Pancreas (tissue), 10 donors: ENCODE measurements around the gene SNX18. TPM values are rescaled to one million over a fixed set of nuclear protein-coding genes. Genes with fewer than 3 reads are reported as not detected.

Experiments
- ATAC-seq, 4 donors: fragments of 200-7000 bp; cut with Tn5 transposase; one replicate each; pipeline versions ENCODE4 v1.8.0 to v1.9.1; 2020; ENCODE audit warnings: mild to moderate bottlenecking in 4 of 4, moderate library complexity in 4 of 4
- DNase-seq, 6 donors: peaks; one replicate each; pipeline ENCODE4 v3.0.0-alpha.2; 2020
- FAIRE-seq: peaks from 2 replicates; lab custom pipeline; 2012; peaks lifted over from hg19 to GRCh38; lab: Jason Lieb, UNC
- H3K27ac ChIP-seq, 4 donors: fragments of 200-600 bp; sonication (generic); 1 replicate in 3 of 4; 2 replicates in 1 of 4; pipeline versions ENCODE4 v1.5.0 to v1.8.0; 2020
- H3K27me3 ChIP-seq, 4 donors: fragments of 200-600 bp; one replicate each; pipeline ENCODE4 v1.8.0; 2021
- H3K36me3 ChIP-seq, 3 donors: fragments of 200-600 bp; sonication (generic) in 1 of 3; one replicate each; pipeline versions ENCODE4 v1.5.0 to v1.8.0; 2020 to 2021
- H3K4me1 ChIP-seq, 3 donors: fragments of 200-600 bp; one replicate each; pipeline ENCODE4 v1.8.0; 2021
- H3K4me3 ChIP-seq, 4 donors: fragments of 200-600 bp; sonication (generic) in 2 of 4; one replicate each; pipeline versions ENCODE4 v1.5.0 to v1.8.0; 2020 to 2021
- H3K9me3 ChIP-seq, 4 donors: fragments of 200-600 bp; one replicate each; pipeline ENCODE4 v1.8.0; 2021
- WGBS, 2 donors: extraction: QIAGEN DNeasy Blood & Tissue Kit; methylation state at CpG; one replicate each; pipeline ENCODE4 v1.1.7; 2013; 5-methylcytosine and 5-hydroxymethylcytosine counted together
- intact Hi-C, 3 donors: fragments of 100-400 bp; cut with DNase I; formaldehyde crosslinking; loops; one replicate each; pipeline versions ENCODE4 v1.11.1 to v1.14.2; 2022
- polyA plus RNA-seq, 2 donors: library from polyadenylated mRNA; stranded (reverse); fragments of 200-250 nt; gene quantifications; one replicate each; pipeline ENCODE4 v1.2.3, GENCODE V29; 2013
- total RNA-seq, 6 donors: library from RNA; stranded (reverse); fragmentation: NEBNext Ultra II Directional in 4 of 6; extraction: Animal tissue kit (Norgen Biotek cat#: 25700) in 4 of 6; gene quantifications; one replicate each; pipeline versions ENCODE4 v1.2.1 to v1.2.4, GENCODE V29; 2021 to 2023
- TF ChIP-seq, protein P1 (sequence below), 4 donors: fragments of 200-600 bp; sonication (generic) in 3 of 4; IDR thresholded peaks; one replicate each; pipeline versions ENCODE4 v1.5.0 to v1.8.0; 2021; ENCODE audit warnings: antibody characterized with exemption in 4 of 4
- donor health status: healthy with polysubstance abuse.
- donor health status: DM: no; HTN: no; CAD: no; lungs with moderate emphysema.
- donor health status: DM: no; HTN: no; CAD: no.
- donor health status: control.
- donor health status: control.
- donor health status: Bipolar disorder and iron deficiency.
- donor health status: DM: yes; HTN: yes; CAD: no.
- donor health status: DM: no; HTN: no; CAD: no.
- donor health status: DM: no; HTN: no; CAD: no.
- donor health status: DM: yes; HTN: yes; CAD: no.

Gene SNX18
- total and polyA plus RNA-seq, 8 donors: 2.9 to 20.0 (median 12.1) TPM

DNA sequence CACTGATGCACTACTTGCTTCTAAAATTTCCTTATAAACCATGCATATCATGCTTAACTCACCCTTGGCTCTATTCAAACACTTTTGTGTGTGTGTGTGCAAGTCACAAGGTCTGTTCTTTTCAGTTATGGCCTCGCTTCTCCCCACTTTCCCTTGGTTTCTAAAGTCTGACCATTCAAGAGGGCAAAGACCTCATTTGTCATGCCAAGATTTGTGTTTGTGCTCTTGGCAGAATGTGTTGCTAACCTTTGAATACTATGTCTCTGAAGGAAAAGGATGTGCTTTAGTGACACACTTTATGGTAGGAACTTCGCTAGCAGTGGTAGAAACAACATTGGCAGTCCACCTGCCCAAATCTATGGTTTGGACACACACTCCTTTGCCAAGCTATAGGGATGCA is 50.4 kb downstream of the SNX18 start:
- no peak for DNase-seq
- no peak overlapping the region for H3K27ac ChIP-seq
- no peak for ATAC-seq
- intact Hi-C loops: no loop called here
- 95 to 100% methylated on average over 2 of the region's 2 CpGs for WGBS, 2 donors
- H3K27me3 ChIP-seq: no peaks in the 10 kb centered on the region
- FAIRE-seq: no peak
- TF ChIP-seq, protein P1, sequence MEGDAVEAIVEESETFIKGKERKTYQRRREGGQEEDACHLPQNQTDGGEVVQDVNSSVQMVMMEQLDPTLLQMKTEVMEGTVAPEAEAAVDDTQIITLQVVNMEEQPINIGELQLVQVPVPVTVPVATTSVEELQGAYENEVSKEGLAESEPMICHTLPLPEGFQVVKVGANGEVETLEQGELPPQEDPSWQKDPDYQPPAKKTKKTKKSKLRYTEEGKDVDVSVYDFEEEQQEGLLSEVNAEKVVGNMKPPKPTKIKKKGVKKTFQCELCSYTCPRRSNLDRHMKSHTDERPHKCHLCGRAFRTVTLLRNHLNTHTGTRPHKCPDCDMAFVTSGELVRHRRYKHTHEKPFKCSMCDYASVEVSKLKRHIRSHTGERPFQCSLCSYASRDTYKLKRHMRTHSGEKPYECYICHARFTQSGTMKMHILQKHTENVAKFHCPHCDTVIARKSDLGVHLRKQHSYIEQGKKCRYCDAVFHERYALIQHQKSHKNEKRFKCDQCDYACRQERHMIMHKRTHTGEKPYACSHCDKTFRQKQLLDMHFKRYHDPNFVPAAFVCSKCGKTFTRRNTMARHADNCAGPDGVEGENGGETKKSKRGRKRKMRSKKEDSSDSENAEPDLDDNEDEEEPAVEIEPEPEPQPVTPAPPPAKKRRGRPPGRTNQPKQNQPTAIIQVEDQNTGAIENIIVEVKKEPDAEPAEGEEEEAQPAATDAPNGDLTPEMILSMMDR (IDR thresholded peaks at IDR 0.05): no peak
- H3K4me3 ChIP-seq: no peak overlapping the region
- H3K36me3 ChIP-seq: no peaks in the 10 kb centered on the region
- no peaks in the 10 kb centered on the region for H3K4me1 ChIP-seq
- H3K9me3 ChIP-seq: no peaks in the 10 kb centered on the region

DNA sequence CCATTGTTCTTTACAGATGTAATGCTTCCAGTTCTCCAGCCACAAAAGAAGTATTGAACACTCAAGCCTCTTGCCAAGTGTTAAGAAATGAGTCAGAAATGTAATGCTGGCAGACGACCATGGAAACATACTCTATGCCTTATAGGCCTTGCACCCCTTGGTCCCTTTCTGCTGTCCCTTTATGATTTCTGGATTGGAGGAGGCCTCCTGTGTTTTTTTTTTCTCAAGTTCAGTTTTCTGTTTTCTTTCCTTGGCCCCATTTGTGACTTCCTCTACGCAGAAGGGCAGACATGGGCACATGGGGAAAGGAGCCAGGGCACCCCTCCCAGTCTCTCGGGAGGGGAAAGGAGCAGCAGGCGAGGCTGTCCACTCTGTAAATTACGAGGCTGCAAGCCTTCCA is 53.4 kb downstream of the SNX18 start:
- Histone ChIP-seq H3K9me3 (no peaks in the 10 kb centered on the region), H3K27ac (no peak overlapping the region), H3K4me3 (no peak overlapping the region), H3K36me3 (no peaks in the 10 kb centered on the region), H3K27me3 (no peaks in the 10 kb centered on the region), H3K4me1 (no peaks in the 10 kb centered on the region)
- TF ChIP-seq, protein P1 (IDR thresholded peaks at IDR 0.05): no peak
- intact Hi-C loops: no loop called here
- no peak for ATAC-seq
- FAIRE-seq: no peak
- WGBS, 2 donors: 80 to 82% methylated on average over 5 of the region's 5 CpGs
- DNase-seq: no peak

DNA sequence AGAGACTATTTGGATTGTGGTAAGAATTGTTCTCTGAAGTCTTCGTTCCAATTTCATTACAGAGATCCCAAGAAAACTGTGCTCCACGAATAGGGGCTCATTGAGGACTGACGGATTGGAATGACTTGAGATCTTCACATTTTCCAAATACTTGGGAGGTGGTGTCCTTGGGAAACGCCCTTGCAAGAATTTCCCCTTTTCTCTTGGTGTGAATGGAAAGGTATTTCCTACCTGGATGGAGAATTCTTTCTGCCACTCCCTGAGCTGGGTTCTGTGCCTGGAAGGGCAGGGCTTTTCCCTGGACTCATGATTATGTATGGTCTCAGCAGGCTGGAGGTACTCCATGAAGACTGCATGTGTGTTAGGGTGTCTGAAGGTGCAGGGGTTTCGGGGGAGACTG is 53.9 kb downstream of the SNX18 start:
- DNase-seq: no peak
- TF ChIP-seq, protein P1 (IDR thresholded peaks at IDR 0.05): no peak
- FAIRE-seq: no peak
- H3K4me3 ChIP-seq: no peak overlapping the region
- no peak for ATAC-seq
- no peak overlapping the region for H3K27ac ChIP-seq
- no peaks in the 10 kb centered on the region for H3K27me3 ChIP-seq
- H3K9me3 ChIP-seq: no peaks in the 10 kb centered on the region
- no peaks in the 10 kb centered on the region for H3K36me3 ChIP-seq
- 84 to 86% methylated on average over 5 of the region's 5 CpGs for WGBS, 2 donors
- no peaks in the 10 kb centered on the region for H3K4me1 ChIP-seq
- intact Hi-C loops: no loop called here

DNA sequence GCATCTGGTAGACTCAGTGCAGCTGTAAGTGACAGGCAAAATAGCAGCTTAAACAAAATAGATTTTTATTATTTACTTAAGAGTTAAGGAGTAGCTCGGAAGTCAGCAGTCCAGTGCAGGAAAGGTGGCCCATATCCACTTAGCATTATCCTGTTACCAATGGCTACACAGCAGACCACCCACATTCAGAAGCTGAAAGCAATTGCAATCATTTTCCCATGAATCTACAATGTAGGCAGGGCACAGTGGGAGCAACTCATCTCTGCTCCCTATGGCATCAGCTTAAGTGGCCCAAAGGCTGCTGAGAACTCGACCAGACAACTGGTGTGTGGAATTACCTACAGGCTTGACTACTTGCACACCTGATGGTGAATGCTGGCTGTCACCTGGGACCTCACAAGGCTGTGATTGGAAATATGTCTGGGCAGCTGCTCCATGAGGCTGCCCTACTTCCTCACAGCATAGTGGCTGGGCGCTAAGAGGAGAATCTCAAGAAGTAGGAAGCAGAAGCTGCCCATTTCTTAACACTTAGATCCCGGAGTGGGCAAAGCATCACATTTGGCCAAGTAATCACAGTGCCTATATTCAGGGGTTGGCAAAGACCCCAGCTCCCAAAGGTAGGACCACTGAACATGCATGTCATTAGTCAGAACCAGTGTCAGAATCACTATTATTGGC is 56.4 kb downstream of the SNX18 start:
- WGBS, 2 donors: 61 to 64% methylated on average over 4 of the region's 4 CpGs
- H3K27me3 ChIP-seq: no peaks in the 10 kb centered on the region
- FAIRE-seq (no peak), DNase-seq (no peak), ATAC-seq (no peak)
- TF ChIP-seq, protein P1 (IDR thresholded peaks at IDR 0.05): no peak
- no peaks in the 10 kb centered on the region for H3K36me3 ChIP-seq
- H3K27ac ChIP-seq: no peak overlapping the region
- H3K4me3 ChIP-seq: no peak overlapping the region
- intact Hi-C loops: no loop called here
- no peaks in the 10 kb centered on the region for H3K4me1 ChIP-seq
- H3K9me3 ChIP-seq: no peaks in the 10 kb centered on the region

DNA sequence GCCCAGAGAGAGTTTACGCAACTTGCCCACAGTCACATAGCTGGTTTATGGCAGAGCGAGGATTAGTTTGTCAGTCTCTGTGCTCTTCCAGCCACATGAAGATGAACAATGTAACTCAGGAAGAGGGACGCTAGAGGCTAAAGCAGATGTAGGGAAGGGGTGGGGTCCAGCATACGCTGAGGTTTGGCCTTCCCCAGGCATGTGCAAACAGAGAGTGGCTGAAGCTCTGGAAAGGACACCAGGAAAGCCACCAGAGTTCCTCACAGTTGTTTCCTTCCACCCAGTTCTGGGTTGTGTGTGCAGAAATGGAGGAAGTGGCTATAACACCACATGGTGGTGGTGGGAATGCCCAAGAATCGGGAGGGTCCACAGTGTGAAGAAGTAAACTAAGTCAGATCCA is 60.0 kb downstream of the SNX18 start:
- TF ChIP-seq, protein P1 (IDR thresholded peaks at IDR 0.05): no peak
- DNase-seq (peak in 1 of 6 donors; percentile 17), FAIRE-seq (no peak), ATAC-seq (peak in 1 of 4 donors; percentile 50)
- H3K27ac ChIP-seq: no peak overlapping the region
- intact Hi-C loops: no loop called here
- no peaks in the 10 kb centered on the region for H3K36me3 ChIP-seq
- H3K4me3 ChIP-seq: no peak overlapping the region
- no peaks in the 10 kb centered on the region for H3K9me3 ChIP-seq
- 90 to 96% methylated on average over 5 of the region's 5 CpGs for WGBS, 2 donors
- no peaks in the 10 kb centered on the region for H3K27me3 ChIP-seq
- no peaks in the 10 kb centered on the region for H3K4me1 ChIP-seq
